ENCODE data around the gene RELN.

DNA sequence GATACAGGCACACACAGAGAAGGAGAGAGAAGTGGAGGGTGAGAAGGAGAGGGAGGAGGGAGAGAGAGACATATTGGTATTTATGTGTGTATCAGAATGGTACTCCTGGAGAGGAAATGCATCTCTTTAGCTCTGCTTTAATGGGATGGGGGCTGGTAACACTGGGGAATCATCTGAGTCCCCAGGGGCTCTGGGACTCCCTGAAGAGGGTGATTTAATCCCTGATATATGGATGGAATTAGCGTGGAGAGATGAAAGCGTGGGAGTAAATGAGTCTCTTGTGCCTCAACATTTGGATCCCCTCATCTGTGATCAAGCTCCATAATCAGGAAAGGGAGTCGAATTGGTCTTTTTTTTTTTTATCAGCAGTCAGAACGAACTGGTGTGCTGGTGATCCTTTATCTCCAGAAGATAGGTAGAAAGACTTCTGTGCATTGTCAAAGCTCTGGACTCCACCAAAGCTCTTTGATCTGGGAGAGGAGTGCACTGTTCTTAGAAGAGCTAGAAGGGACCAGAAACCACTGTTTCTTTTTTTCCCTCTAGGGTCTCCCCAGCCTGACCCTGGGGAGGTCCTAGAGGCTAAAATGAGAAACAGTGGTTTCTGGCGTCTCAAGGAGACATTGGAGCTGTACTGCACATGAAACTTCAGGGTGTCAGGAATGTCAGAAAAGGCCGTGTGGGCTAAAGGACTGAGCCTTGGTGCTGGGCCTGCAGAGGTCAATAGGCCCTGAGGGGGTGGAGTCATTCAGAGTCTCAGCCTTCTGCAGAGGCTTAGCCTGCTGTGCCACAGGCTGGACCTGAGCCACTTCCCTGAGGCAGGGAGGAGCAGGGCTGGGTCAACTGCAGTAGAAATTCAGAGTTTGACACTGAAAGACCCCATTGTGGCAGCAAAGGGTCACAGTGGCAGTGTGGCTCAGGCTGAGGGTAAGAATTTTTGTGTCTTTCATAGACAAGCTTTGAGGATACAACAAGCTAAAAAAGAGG, 309.0 kb downstream of the RELN start:
- TF ChIP-seq SP1 (IDR thresholded peaks at IDR 0.05): no peak
- no peak for TF ChIP-seq HDGF (IDR thresholded peaks at IDR 0.05; ENCODE audit: borderline replicate concordance)
- no peak for TF ChIP-seq BHLHE40 (IDR thresholded peaks at IDR 0.05; ENCODE audit: borderline replicate concordance)

All from HEK293T (cell line).